GM21381 (cell line): ENCODE results near the gene ESR1.

Experiments used
- ATAC-seq: cut with Tn5 transposase; IDR thresholded peaks from one replicate; pipeline ENCODE4 v1.9.1; 2021; ENCODE audit warnings: mild to moderate bottlenecking, moderate library complexity; ENCODE audit not compliant: unreplicated experiment

ESR1 gene

DNA sequence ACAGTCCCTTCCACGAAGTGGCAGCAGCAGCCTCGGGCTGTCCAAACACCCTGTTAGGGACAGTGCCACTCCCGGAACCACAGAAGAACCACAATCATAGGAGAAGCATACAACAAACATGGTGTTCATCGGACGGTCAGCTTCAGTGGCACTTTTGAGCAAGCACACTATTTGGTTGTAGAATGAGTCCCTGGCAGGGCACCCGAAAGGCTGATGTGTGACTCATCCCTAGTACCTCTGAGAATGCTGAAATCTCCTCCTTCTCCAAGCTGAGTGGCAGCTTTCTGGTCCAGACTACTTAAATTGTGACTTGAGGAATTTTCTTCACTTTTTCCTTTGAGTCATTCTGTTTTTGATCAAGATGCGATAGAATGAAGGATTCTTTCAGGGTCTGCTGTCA, 282.5 kb downstream of the ESR1 start:
- no peak for ATAC-seq

DNA sequence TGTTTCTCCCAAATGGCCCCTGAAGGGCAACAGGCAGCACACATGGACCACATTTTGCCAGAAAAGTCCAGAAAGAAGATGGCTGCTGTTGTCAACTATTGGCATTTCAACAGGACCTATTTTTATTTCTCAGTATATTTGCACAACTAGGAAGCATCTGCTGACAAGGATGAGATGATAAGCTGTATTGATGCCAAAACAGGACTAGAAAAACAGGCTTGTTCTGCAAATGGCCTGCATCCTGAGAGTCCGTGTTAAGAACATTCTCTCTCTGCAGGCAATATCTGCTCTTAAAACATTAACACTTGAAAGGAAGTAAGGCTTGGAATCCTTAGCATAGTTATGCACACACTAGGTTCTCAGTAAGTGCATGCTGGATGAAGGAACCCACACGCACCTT, 283.7 kb downstream of the ESR1 start:
- no peak for ATAC-seq

DNA sequence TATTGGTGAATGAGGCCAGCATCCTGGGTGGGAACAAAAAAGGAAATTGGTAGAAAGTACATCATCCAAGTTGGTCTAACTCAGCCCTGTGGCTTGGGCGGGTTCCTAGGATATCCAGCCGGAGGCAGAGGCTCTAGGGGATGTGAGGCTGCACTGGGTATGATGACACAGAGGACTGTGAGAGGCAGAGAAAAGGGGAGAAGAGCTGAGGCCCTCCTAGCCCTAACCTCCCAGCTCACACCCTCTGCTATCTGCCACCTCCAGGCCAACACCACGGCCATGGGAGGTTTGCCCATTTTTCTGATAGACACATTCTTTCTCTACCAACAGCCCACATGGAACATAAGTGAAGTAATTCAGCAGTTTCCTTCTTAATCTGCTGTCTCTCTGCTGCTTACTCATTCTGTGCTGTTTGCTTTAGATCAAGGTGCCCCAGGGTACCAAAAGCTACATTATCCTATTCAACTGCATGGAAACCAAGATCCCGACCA, 284.4 kb downstream of the ESR1 start:
- ATAC-seq = no peak

DNA sequence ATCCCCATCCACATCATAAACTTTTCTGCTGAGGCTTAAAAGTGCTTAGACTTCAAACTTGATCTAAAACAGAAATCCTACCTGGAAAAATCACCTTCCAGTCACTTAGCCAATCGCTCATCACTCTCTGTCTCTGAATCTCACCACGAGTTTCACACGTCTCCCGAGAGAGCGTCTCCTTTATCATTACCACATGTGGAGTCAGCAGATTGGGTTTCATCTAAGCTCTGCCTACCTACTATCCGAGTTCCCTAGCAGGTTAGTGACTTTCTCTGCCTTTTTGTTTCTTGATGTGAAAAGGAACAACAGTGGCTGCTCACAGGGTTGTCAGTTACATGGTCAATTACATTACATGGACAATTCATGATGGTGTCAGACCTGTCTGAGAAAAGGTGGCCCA, 286.2 kb downstream of the ESR1 start:
- ATAC-seq = no peak

DNA sequence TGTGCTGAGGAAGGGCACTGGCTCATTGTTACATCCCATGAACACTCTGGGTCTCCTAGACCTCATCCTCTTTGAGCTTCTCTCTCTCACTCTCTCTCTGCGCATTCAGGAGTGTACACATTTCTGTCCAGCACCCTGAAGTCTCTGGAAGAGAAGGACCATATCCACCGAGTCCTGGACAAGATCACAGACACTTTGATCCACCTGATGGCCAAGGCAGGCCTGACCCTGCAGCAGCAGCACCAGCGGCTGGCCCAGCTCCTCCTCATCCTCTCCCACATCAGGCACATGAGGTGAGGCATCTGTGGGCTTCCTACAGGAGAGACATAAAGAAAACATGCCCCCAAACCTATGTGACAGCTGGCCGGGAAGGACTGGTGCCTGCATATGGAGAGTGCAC, 286.8 kb downstream of the ESR1 start:
- no peak for ATAC-seq

DNA sequence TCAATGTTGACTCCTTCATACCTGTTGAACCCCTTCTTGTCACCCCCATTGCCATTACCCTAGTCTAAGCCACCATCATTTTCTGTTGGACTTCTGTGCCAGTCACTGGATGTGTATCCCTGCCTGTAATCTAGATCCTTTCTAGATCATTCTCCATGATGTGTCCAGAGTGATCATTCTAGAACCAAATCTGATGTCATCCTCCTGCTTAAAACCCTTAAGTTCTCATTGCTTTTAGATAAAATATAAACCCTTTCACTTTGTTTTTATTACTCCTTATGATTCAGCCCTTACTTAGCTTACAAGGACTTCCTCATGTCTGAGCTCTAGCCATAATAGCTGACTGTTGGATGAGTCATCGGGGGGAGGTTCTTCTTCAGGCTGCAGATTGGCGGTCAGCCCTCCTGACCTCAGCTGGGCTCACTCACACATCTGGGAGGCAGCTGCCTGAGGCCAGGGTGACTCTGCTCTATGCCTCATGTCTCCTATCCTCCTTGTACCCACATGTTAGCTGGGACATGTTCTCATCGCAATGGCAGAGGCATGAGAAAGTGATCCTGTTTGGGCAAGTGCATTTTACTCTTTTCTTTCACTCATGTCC, 287.6 kb downstream of the ESR1 start:
- no peak for ATAC-seq

DNA sequence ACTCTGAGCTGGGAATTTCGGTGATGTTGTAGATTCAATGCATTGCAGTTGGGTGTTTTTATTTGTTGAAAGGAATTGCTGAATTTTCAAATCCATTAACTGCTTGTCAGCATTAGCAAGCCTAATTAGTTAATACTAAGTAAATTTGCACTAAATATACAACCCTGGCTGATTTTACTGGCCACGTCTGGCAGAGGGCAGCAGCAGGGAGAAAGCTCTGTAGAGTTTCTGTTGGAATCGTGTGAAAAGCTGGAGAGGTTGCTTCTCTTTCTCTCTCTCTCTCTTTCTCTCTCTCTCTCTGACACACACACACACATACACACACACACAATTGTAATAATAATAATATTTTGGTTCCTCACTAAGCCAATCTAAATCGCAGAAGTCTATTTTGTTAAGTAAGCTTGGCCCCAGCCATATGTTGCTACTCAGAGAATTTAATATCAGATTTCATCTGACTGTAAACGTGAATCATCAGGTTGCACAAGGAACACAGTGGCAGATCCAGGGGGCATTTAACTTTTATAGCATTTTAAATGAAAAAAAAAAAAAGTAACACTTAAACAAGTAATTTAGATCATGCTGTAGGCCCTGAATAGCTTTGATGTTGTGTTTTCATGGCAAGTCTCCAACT, 289.5 kb downstream of the ESR1 start:
- ATAC-seq = no peak

DNA sequence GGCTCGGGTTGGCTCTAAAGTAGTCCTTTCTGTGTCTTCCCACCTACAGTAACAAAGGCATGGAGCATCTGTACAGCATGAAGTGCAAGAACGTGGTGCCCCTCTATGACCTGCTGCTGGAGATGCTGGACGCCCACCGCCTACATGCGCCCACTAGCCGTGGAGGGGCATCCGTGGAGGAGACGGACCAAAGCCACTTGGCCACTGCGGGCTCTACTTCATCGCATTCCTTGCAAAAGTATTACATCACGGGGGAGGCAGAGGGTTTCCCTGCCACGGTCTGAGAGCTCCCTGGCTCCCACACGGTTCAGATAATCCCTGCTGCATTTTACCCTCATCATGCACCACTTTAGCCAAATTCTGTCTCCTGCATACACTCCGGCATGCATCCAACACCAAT, 291.2 kb downstream of the ESR1 start:
- no peak for ATAC-seq

DNA sequence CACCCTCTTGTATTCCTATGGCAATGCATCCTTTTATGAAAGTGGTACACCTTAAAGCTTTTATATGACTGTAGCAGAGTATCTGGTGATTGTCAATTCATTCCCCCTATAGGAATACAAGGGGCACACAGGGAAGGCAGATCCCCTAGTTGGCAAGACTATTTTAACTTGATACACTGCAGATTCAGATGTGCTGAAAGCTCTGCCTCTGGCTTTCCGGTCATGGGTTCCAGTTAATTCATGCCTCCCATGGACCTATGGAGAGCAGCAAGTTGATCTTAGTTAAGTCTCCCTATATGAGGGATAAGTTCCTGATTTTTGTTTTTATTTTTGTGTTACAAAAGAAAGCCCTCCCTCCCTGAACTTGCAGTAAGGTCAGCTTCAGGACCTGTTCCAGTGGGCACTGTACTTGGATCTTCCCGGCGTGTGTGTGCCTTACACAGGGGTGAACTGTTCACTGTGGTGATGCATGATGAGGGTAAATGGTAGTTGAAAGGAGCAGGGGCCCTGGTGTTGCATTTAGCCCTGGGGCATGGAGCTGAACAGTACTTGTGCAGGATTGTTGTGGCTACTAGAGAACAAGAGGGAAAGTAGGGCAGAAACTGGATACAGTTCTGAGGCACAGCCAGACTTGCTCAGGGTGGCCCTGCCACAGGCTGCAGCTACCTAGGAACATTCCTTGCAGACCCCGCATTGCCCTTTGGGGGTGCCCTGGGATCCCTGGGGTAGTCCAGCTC, 292.1 kb downstream of the ESR1 start:
- no peak for ATAC-seq

DNA sequence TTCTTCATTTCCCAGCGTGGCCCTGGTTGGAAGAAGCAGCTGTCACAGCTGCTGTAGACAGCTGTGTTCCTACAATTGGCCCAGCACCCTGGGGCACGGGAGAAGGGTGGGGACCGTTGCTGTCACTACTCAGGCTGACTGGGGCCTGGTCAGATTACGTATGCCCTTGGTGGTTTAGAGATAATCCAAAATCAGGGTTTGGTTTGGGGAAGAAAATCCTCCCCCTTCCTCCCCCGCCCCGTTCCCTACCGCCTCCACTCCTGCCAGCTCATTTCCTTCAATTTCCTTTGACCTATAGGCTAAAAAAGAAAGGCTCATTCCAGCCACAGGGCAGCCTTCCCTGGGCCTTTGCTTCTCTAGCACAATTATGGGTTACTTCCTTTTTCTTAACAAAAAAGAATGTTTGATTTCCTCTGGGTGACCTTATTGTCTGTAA, 292.7 kb downstream of the ESR1 start:
- no peak for ATAC-seq

DNA sequence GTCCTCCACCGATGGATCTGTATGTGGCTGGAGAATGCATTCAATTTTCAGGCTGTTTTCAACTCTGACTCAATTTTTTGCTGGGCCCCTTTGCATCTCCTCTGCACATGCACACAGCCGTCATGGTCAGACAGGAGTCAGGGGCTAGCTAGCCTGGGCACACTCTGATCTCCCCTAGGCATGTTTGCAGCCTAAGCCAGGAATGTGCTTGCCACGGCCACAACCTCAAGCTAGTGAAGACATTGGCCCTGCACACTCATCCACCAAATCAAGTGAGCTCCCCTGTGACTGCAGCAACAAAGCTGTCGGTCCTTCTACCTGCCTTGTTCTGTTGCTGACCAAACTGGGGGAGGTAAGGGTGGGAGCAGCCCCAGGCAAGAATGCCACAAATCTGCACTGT, 300.5 kb downstream of the ESR1 start:
- ATAC-seq = no peak

DNA sequence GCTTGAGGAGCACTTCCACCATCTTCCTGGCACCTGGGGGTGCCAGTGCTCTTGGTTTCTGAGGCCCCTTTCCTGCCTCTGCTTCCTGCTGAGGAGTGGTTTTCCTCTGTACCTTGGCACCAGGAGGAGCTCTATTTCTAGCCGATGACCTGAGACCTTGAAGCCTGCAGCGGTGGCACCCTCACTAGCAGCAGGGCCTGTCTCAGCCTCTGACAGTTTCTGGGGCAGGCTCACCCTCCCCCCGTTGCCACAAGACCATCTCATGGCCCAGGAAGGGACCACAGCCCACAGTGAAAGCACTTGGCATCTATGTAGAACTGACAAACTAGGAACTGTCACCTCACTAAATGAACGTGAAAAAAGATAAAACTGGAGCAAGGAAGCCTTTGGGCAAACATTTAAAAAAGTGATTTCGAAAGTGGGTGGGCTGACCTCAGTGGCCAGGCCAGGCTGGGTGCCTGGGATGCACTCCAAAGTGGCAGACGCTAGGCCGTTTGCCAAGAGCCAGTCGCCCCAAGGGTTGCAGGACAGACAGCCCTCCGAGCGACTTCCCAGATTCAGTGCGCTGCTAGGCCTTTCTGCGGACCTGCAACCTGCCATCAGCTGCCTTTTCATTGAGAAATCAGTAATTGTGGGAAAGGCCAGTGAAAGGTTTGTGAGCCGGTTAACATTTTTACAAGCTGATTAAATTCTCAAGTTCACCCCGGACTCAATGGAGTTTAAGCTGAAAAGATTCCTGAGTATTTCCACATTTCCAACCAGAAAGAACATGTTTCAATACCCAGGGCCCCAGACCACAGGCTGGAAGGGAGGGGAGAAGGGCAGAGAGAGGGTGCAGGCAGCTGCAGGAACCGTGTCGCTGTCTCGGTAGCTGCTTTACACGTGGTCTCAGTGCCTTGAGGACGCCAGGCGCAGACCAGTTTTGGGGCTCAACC, 303.7 kb downstream of the ESR1 start:
- ATAC-seq = no peak

DNA sequence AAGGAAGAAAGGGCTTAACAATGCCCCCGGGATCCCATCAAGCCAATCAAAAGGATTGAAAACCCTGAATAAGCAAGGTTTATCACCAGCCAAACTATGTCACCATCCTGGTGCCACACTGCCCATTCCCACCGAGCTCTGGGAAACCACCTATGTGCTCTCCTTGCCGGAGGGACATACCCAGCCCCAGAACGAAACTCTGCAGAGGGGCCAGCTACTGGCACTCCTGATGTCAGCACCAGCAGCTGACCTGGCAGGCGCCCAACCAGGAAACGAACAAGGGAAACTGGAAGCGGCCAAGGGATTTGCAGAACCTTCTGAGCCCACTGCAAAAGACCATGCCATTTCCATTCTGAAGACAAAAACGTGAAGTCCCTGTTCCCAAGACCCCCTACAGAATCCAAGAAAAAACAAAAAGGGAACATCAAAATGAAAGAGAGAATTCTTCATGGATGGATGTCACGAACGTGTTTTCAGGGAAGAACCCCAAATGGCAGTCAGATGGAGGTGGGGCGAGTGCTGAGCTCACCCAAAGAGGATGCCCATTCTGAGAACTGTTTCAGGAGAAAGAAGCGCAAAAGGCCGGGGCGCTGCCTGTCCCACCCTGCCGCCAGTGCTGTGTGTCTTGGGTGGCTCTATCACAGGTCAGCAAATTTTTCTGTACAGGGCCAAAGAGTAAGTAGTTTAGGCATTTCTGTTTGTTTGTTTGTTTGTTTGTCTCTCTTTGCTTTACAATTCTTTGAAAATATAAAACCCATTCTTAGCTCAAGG, 305.2 kb downstream of the ESR1 start:
- no peak for ATAC-seq

DNA sequence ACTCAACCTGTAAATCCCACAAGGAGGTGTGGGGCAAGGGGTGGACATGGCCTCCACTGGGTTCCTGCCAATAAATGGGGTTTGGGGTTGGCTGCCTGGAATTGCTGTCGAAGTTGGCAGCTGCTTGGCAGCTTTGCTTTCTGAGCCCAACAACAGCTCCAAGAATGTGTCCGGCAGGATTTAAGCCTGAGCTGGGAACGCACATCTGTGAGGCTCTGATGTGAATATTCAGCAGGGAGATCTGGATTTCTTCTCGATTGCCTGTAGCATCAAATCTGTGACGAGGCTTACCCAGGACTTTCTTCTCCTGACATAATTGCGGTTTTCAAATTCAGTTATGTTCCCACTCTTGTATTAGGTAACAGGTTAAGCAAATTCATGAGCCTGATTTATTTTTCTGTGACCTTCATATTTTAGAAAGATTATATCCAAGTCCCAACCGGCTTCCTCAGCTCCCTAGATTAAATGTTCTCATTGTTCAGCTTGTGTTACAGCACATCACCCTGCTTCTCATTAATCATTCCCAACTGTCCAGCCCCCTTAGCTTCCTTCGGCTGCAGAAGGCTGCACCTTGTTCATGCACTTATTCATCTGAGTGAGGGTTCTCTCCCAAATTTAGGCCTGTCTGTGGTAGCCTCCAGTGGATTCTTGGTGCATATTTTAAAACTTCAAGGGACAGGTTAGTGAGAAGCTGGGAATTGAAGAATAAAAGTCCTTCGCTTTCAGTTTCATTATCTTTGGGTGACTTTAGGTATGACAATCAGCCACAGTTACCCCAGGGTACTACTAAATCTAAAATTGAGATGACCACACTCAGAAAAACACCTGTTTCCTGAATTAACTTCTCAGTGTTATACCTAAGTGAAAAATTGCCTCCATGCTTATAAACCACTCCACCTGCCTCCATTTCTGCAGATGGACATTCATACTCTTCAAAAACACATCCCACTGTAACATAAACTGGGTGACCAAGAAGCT, 310.0 kb downstream of the ESR1 start:
- peak; percentile 80 for ATAC-seq

DNA sequence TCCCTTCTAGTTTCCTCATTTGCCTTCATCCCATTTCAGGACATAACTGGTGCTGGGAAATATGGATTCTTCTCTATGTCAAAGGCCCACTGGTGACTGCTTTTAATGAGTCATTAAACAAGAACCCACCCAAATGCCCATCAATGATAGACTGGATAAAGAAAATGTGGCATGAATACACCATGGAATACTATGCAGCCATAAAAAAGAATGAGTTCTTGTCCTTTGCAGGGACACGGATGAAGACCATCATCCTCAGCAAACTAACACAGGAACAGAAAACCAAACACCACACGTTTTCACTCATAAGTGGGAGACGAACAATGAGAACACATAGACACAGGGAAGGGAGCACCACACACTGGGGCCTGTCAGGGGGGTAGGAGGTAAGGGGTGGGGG, 310.7 kb downstream of the ESR1 start:
- no peak for ATAC-seq

DNA sequence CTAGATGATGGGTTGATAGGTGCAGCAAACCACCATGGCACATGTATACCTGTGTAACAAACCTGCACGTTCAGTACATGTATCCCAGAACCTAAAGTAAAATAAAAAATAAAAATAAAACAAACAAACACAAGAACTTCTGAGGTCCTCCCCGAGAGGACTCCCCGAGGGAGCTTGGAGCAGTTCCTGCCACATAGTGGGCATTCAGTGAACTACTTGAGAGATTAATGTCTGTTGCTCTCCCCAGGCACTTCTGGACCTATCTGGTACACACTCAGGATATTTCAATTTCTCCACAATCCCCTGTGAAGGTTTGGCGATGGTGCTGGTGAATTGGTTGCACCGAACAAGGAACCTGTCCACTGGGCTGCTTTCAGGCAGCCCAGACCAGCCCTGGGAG, 311.2 kb downstream of the ESR1 start:
- no peak for ATAC-seq

DNA sequence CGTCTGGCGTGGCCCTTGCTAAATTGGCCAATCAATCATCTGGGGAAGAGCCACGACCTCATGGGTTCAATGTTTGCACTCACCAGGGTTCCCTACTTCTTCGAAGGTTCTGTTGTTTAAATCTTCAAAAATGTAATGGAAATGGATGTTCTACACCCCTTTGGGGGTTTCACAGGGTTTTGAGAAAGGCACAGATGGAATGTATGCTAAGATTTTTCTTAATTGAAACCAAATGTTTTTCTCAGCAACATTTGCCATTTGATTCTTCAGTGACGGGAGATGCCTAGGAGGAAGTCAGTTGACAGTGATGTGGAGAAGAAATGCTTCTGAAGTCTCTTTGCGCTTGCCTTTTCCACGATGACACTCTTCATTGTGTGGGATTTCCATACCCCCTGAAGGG, 312.3 kb downstream of the ESR1 start:
- no peak for ATAC-seq

DNA sequence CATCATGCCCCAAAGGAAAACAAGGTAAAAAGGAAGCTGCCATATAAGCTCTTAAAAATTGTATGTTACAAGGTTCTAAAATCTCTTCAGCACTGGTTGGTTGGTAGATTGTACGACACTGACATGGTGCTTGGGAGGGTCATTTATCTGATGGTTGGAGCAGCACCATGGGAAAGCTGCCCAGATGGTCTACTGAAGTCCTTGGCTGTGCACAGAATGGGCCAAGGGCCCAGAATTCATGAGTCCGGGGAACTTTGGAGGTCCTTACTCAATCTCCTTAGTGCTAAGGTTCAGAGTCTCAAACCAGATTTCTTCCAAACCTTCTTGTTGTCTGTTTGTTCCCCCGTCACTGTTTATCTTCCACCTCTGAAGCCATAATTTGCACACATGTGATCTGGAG, 314.4 kb downstream of the ESR1 start:
- no peak for ATAC-seq

DNA sequence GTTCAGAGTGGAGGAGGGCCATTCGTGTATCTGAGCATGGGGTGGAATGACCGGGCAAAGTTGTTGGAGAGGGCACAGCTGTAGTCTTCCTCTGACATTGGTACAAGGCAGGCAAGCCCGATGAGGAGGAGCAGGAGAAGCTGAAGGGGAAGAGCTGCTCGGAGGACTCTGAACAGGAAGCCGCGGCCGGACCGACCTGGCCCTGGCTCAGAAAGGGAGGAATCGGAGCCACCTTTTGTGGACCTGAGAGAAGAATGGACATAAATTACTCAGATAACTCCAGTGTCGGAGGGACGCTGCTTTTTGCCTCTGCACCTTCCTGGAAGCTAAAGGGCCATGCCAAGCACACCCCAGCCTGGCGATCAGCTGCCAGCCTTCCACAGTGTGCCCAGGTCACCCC, 315.0 kb downstream of the ESR1 start:
- no peak for ATAC-seq
